Measurements from ENCODE around the gene HDGFL3.

The HDGFL3 gene

DNA sequence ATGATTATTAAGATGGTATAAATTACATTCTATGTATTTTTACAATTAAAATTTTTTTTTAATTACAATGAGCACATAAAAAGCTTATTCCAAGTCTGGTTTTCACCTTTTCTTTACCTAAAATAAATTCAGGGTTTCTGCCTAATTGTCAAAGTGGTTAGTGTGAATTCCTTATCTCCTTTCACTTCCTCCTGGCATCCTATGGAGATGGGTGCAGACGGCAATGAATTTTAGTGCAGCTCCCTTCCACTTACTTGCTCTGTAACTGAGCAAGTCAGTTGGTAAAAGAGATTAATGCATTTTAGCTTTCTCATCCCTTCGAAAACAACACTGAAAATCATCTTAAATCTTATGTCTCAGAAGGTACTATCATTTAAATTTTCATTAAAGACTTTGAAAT, 13.1 kb downstream of the HDGFL3 start:
- Histone ChIP-seq H3K4me1 (ENCODE audit: insufficient read depth, insufficient read length) (no peaks in the 10 kb centered on the region), H3K4me3 (ENCODE audit: insufficient read length, low read depth) (no peak overlapping the region), H3K36me3 (ENCODE audit: insufficient read depth, insufficient read length, low read length) (peaks cover 10% of the 10 kb centered on the region), H3K9ac (ENCODE audit: insufficient read length, low read depth) (no peak overlapping the region), H3K27me3 (ENCODE audit: insufficient read depth, insufficient read length) (no peaks in the 10 kb centered on the region), H3K9me3 (ENCODE audit: insufficient read depth, low read length) (0 out of 2 replicates have a peak, but pooled peaks cover 6% of the 10 kb centered on the region)
- TF ChIP-seq YY1 (IDR thresholded peaks at IDR 0.05; ENCODE audit: insufficient read depth, insufficient read length), result no peak
- no peak for DNase-seq (ENCODE audit: low read depth, low spot score)

DNA sequence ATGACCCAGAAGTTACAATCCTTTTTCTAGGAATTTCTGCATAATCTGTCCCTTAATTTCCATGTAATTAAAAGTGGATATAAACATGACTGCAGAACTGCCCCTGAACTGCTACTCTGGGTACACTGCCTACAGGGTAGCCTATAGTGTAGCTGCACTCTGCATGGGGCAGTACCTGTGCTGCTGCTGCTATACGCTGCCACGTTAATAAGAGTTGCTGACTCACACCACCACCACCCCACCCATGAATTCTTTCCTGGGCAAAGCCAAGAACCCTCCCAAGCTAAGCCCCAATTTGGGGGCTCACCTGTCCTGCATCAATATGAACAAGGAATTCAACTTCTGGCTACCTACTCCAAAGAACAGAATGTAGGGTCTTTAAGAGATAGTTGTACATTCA, 13.9 kb downstream of the HDGFL3 start:
- Histone ChIP-seq H3K4me3 (ENCODE audit: insufficient read length, low read depth) (no peak overlapping the region), H3K4me1 (ENCODE audit: insufficient read depth, insufficient read length) (no peaks in the 10 kb centered on the region), H3K27me3 (ENCODE audit: insufficient read depth, insufficient read length) (no peaks in the 10 kb centered on the region), H3K9me3 (ENCODE audit: insufficient read depth, low read length) (0 out of 2 replicates have a peak, but pooled peaks cover 6% of the 10 kb centered on the region), H3K9ac (ENCODE audit: insufficient read length, low read depth) (no peak overlapping the region), H3K36me3 (ENCODE audit: insufficient read depth, insufficient read length, low read length) (peaks cover 10% of the 10 kb centered on the region)
- no peak for DNase-seq (ENCODE audit: low read depth, low spot score)
- TF ChIP-seq YY1 (IDR thresholded peaks at IDR 0.05; ENCODE audit: insufficient read depth, insufficient read length) (no peak), SUZ12 (IDR thresholded peaks at IDR 0.05; ENCODE audit: extremely low read depth, insufficient read depth, insufficient read length) (no peak), ZNF274 (IDR thresholded peaks at IDR 0.05; ENCODE audit: low read depth, low read length) (no peak)

DNA sequence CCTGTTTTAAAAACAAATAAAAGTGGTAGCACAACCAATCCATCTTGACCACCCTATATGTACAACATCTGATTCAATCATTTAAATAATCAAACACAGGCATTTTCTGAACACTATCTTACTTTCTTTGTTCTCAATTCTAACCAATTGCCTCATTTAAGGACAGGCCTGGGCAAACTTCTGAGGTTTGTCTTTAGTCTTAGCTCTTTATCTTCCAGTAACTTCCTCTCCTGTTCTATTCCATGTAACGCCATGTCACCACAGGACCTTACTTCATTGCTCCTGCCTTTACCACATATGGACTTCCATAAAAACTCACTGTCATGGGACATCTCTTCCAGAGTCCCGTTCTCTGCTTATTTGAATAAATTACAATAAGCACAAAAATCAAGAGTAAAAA, 14.9 kb downstream of the HDGFL3 start:
- TF ChIP-seq ZNF274 (IDR thresholded peaks at IDR 0.05; ENCODE audit: low read depth, low read length) (no peak), YY1 (IDR thresholded peaks at IDR 0.05; ENCODE audit: insufficient read depth, insufficient read length) (no peak), SUZ12 (IDR thresholded peaks at IDR 0.05; ENCODE audit: extremely low read depth, insufficient read depth, insufficient read length) (no peak)
- Histone ChIP-seq H3K36me3 (ENCODE audit: insufficient read depth, insufficient read length, low read length) (peaks cover 14% of the 10 kb centered on the region), H3K4me1 (ENCODE audit: insufficient read depth, insufficient read length) (no peaks in the 10 kb centered on the region), H3K27me3 (ENCODE audit: insufficient read depth, insufficient read length) (no peaks in the 10 kb centered on the region), H3K4me3 (ENCODE audit: insufficient read length, low read depth) (no peak overlapping the region), H3K9me3 (ENCODE audit: insufficient read depth, low read length) (0 out of 2 replicates have a peak, but pooled peaks cover 6% of the 10 kb centered on the region), H3K9ac (ENCODE audit: insufficient read length, low read depth) (no peak overlapping the region)
- no peak for DNase-seq (ENCODE audit: low read depth, low spot score)

DNA sequence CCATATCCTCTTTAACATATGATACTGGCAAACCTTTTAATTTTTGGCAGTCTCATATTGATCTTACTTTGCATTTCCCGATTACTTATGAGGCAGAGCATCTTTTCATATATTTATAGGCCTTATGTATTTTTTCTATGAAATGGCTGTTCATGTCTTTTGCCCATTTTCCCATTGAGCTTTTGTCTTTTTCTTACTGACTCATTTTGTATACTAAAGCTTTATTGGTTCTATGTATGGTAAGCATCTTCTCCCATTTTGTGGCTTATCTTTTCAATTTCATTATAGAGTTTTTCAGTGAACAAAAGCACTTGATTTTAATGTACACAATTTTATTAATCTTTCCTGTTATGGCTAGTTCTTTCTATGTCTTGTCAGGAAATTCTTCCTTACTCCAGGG, 17.2 kb downstream of the HDGFL3 start:
- 0 out of 2 replicates have a peak, but pooled peaks cover 6% of the 10 kb centered on the region for H3K9me3 ChIP-seq (ENCODE audit: insufficient read depth, low read length)
- TF ChIP-seq ZNF274 (IDR thresholded peaks at IDR 0.05; ENCODE audit: low read depth, low read length) (no peak), YY1 (IDR thresholded peaks at IDR 0.05; ENCODE audit: insufficient read depth, insufficient read length) (no peak), SUZ12 (IDR thresholded peaks at IDR 0.05; ENCODE audit: extremely low read depth, insufficient read depth, insufficient read length) (no peak)

DNA sequence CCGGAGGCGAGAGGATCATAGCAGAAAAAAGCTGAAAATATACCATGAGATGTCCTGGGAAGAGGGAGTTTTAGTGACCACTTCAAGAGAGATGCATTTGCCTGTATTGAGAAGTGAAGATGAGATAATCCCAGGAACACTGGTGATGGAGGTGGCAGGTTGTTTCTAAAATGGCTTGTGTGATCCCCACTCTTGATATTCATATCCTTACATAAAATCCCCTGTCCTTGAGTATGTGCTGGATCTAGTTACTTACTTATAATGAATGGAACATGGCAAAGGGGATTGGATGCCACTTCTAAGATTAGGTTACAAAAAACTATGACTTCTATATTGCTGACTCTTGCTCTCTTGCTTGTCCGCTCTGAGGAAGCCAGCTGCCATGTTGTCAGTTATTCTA, 22.1 kb downstream of the HDGFL3 start:
- Histone ChIP-seq H3K36me3 (ENCODE audit: insufficient read depth, insufficient read length, low read length) (peaks cover 4% of the 10 kb centered on the region), H3K4me3 (ENCODE audit: insufficient read length, low read depth) (no peak overlapping the region), H3K27me3 (ENCODE audit: insufficient read depth, insufficient read length) (no peaks in the 10 kb centered on the region), H3K9me3 (ENCODE audit: insufficient read depth, low read length) (no peaks in the 10 kb centered on the region), H3K9ac (ENCODE audit: insufficient read length, low read depth) (no peak overlapping the region), H3K4me1 (ENCODE audit: insufficient read depth, insufficient read length) (no peaks in the 10 kb centered on the region)
- DNase-seq (ENCODE audit: low read depth, low spot score), result no peak
- no peak for TF ChIP-seq YY1 (IDR thresholded peaks at IDR 0.05; ENCODE audit: insufficient read depth, insufficient read length)
- TF ChIP-seq ZNF274 (IDR thresholded peaks at IDR 0.05; ENCODE audit: low read depth, low read length), result no peak
- TF ChIP-seq SUZ12 (IDR thresholded peaks at IDR 0.05; ENCODE audit: extremely low read depth, insufficient read depth, insufficient read length), result no peak

More for the DNA sequence above, 17.2 kb downstream of the HDGFL3 start:
- Histone ChIP-seq H3K36me3 (ENCODE audit: insufficient read depth, insufficient read length, low read length) (peaks cover 14% of the 10 kb centered on the region), H3K27me3 (ENCODE audit: insufficient read depth, insufficient read length) (no peaks in the 10 kb centered on the region), H3K4me1 (ENCODE audit: insufficient read depth, insufficient read length) (no peaks in the 10 kb centered on the region), H3K4me3 (ENCODE audit: insufficient read length, low read depth) (no peak overlapping the region), H3K9ac (ENCODE audit: insufficient read length, low read depth) (no peak overlapping the region)
- no peak for DNase-seq (ENCODE audit: low read depth, low spot score)

DNA sequence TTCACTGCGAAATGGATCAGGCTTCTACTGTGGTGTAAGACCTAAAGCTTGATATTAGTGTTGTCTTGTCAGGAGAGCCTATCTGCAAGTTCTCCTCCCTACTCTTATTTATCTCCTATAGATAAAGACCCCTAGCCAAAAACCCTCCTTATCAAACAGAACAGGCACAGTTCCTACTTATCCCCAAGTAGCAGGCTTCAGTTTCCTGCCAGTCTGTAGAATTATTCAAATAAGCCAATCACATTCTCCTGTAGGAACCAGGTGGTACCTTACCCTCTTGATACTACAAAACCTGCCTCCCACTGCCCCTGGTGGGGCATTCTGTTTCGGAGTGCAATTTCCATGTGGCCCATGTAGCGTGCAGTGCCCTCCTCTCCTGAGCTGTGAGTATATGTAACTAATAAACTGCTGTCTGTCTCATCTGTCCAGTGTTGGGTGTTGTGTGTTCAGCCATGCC, 28.7 kb downstream of the HDGFL3 start:
- no peaks in the 10 kb centered on the region for H3K4me1 ChIP-seq (ENCODE audit: insufficient read depth, insufficient read length)
- no peaks in the 10 kb centered on the region for H3K9me3 ChIP-seq (ENCODE audit: insufficient read depth, low read length)
- TF ChIP-seq YY1 (IDR thresholded peaks at IDR 0.05; ENCODE audit: insufficient read depth, insufficient read length) (no peak), ZNF274 (IDR thresholded peaks at IDR 0.05; ENCODE audit: low read depth, low read length) (no peak), SUZ12 (IDR thresholded peaks at IDR 0.05; ENCODE audit: extremely low read depth, insufficient read depth, insufficient read length) (no peak)
- no peak for DNase-seq (ENCODE audit: low read depth, low spot score)
- H3K27me3 ChIP-seq (ENCODE audit: insufficient read depth, insufficient read length), result no peaks in the 10 kb centered on the region
- no peak overlapping the region for H3K9ac ChIP-seq (ENCODE audit: insufficient read length, low read depth)
- H3K36me3 ChIP-seq (ENCODE audit: insufficient read depth, insufficient read length, low read length), result peaks cover 3% of the 10 kb centered on the region
- no peak overlapping the region for H3K4me3 ChIP-seq (ENCODE audit: insufficient read length, low read depth)

DNA sequence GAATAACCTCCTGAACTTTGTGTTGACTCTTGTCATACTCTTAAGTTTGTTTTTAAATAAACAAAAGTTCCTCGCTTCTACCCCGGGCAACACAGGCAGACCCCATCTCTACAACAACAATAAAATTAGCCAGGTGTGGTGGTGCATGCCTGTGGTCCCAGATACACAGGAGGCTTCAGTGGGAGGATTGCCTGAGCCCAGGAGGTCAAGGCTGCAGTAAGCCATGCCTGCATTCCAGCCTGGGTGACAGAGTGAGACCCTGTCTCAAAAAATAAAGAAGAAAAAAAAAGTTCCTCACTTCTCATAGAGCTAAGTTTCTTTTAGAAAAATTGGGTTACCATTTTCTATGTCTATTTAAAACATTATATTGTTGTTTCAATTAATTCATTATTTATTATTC, 29.2 kb downstream of the HDGFL3 start:
- Histone ChIP-seq H3K27me3 (ENCODE audit: insufficient read depth, insufficient read length) (no peaks in the 10 kb centered on the region), H3K4me3 (ENCODE audit: insufficient read length, low read depth) (no peak overlapping the region), H3K9ac (ENCODE audit: insufficient read length, low read depth) (no peak overlapping the region), H3K4me1 (ENCODE audit: insufficient read depth, insufficient read length) (no peaks in the 10 kb centered on the region), H3K36me3 (ENCODE audit: insufficient read depth, insufficient read length, low read length) (peaks cover 3% of the 10 kb centered on the region), H3K9me3 (ENCODE audit: insufficient read depth, low read length) (no peaks in the 10 kb centered on the region)
- no peak for DNase-seq (ENCODE audit: low read depth, low spot score)
- TF ChIP-seq ZNF274 (IDR thresholded peaks at IDR 0.05; ENCODE audit: low read depth, low read length), result no peak

DNA sequence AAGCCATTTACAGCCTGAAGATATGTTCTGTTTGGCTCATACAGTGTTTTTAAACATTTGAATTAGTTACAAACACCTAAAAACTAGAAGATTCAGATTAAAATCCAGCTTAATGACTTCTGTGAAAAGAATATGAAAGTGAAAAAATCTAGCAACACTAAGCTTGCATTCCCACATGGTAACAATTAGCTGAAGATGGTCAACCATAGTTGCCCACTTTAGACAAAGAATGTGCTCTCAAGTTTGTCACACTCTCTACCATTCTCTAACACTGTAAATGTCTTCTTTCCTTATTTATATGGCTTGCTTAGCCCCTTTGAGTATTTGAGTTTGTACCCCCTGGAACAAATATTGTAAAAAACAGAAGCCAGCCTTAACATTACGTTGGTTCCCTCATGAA, 32.7 kb downstream of the HDGFL3 start:
- no peak for DNase-seq (ENCODE audit: low read depth, low spot score)
- H3K9me3 ChIP-seq (ENCODE audit: insufficient read depth, low read length), result no peaks in the 10 kb centered on the region
- no peaks in the 10 kb centered on the region for H3K27me3 ChIP-seq (ENCODE audit: insufficient read depth, insufficient read length)
- H3K4me1 ChIP-seq (ENCODE audit: insufficient read depth, insufficient read length), result no peaks in the 10 kb centered on the region
- no peak overlapping the region for H3K9ac ChIP-seq (ENCODE audit: insufficient read length, low read depth)
- H3K4me3 ChIP-seq (ENCODE audit: insufficient read length, low read depth), result no peak overlapping the region
- peaks cover 7% of the 10 kb centered on the region for H3K36me3 ChIP-seq (ENCODE audit: insufficient read depth, insufficient read length, low read length)
- TF ChIP-seq SUZ12 (IDR thresholded peaks at IDR 0.05; ENCODE audit: extremely low read depth, insufficient read depth, insufficient read length) (no peak), ZNF274 (IDR thresholded peaks at IDR 0.05; ENCODE audit: low read depth, low read length) (no peak), YY1 (IDR thresholded peaks at IDR 0.05; ENCODE audit: insufficient read depth, insufficient read length) (no peak)
